Measurements from ENCODE around the gene CHAF1B. TPM values are rescaled to one million over a fixed set of nuclear protein-coding genes. Genes with fewer than 3 reads are reported as not detected.

CHAF1B gene
- polyA plus RNA-seq, 1 of the 3 experiments (the other 2 are of a cell fraction): 6.8 TPM

- Histone ChIP-seq H3K27me3 (ENCODE audit: insufficient read depth) (no peaks in the 10 kb centered on the region), H4K20me1 (ENCODE audit: insufficient read depth) (no peaks in the 10 kb centered on the region), H3K9ac (no peak overlapping the region), H3F3A (replicated peaks; ENCODE audit: insufficient read depth) (no peaks in the 10 kb centered on the region), H3K9me2 (no peaks in the 10 kb centered on the region), H3K36me3 (replicated peaks in 1 of 2; ENCODE audit: control insufficient read depth in 1 of 2, insufficient read depth in 2 of 2, low read length in 1 of 2) (peaks cover 3 to 17% of the 10 kb centered on the region in 2 experiments), H2AFZ (ENCODE audit: low read depth) (no peak overlapping the region), H3K79me2 (ENCODE audit: insufficient read depth) (no peaks in the 10 kb centered on the region), H3K4me2 (no peak overlapping the region), H3K4me3 (ENCODE audit: low read depth in 2 of 2, low read length in 1 of 2) (no peak overlapping the region), H3K9me3 (no peaks in the 10 kb centered on the region), H3K27ac (ENCODE audit: low read depth in 2 of 2, low read length in 1 of 2) (no peak overlapping the region), H3K4me1 (ENCODE audit: control insufficient read depth in 1 of 2, insufficient read depth in 2 of 2, low read depth in 1 of 2, low read length in 1 of 2) (no peaks in the 10 kb centered on the region)
- TF ChIP-seq REST (IDR thresholded peaks at IDR 0.05; ENCODE audit: low read depth, low read length) (no peak), POLR2AphosphoS5 (IDR thresholded peaks at IDR 0.05; ENCODE audit: low read depth, low read length) (no peak), RFX5 (IDR thresholded peaks at IDR 0.05; ENCODE audit: low read length) (no peak), GABPA (IDR thresholded peaks at IDR 0.05; ENCODE audit: low read depth) (no peak), MAX (IDR thresholded peaks at IDR 0.05; ENCODE audit: low read depth) (no peak), YY1 (IDR thresholded peaks at IDR 0.05; ENCODE audit: low read depth) (no peak), ZBTB33 (IDR thresholded peaks at IDR 0.05; ENCODE audit: borderline replicate concordance, low read depth) (no peak)
- ChIA-PET POLR2A (no interaction called here), CTCF (no interaction called here)
- DNase-seq: no peak
- 98% methylated on average over 6 of the region's 6 CpGs for WGBS (ENCODE audit: low lambda C conversion rate)
Observed at GRCh38 chr21:36408568-36408967, 23.4 kb downstream of the CHAF1B start.

GRCh38 chr21:36411301-36411700 lies 26.1 kb downstream of the CHAF1B start:
- TF ChIP-seq MEF2A (IDR thresholded peaks at IDR 0.05; ENCODE audit: borderline replicate concordance, low read depth): no peak
- H3F3A ChIP-seq (replicated peaks; ENCODE audit: insufficient read depth): no peaks in the 10 kb centered on the region
- H3K4me2 ChIP-seq: no peak overlapping the region
- no peak overlapping the region for H2AFZ ChIP-seq (ENCODE audit: low read depth)
- no peaks in the 10 kb centered on the region for H3K79me2 ChIP-seq (ENCODE audit: insufficient read depth)
- H3K9ac ChIP-seq: no peak overlapping the region
- H3K27me3 ChIP-seq (ENCODE audit: insufficient read depth): no peaks in the 10 kb centered on the region
- ChIA-PET CTCF (interaction anchor here (0.7 to 1.5 kb wide), 4 partner anchors 9 to 514 kb away, joined by 3 to 4 read pairs (median 4); no protein-coding TSS in a partner anchor), POLR2A (no interaction called here)
- WGBS (ENCODE audit: low lambda C conversion rate): 97% methylated on average over 10 of the region's 10 CpGs
- no peaks in the 10 kb centered on the region for H4K20me1 ChIP-seq (ENCODE audit: insufficient read depth)
- H3K4me1 ChIP-seq (ENCODE audit: control insufficient read depth in 1 of 2, insufficient read depth in 2 of 2, low read depth in 1 of 2, low read length in 1 of 2): no peaks in the 10 kb centered on the region
- peaks cover under 1 to 24% of the 10 kb centered on the region in 2 experiments for H3K36me3 ChIP-seq (replicated peaks in 1 of 2; ENCODE audit: control insufficient read depth in 1 of 2, insufficient read depth in 2 of 2, low read length in 1 of 2)
- H3K9me3 ChIP-seq: no peaks in the 10 kb centered on the region
- no peaks in the 10 kb centered on the region for H3K9me2 ChIP-seq
- no peak for DNase-seq
- H3K4me3 ChIP-seq (ENCODE audit: low read depth in 2 of 2, low read length in 1 of 2): no peak overlapping the region
- no peak overlapping the region for H3K27ac ChIP-seq (ENCODE audit: low read depth in 2 of 2, low read length in 1 of 2)

All from SK-N-SH (cell line).